ENCODE results near the gene CCN2. TPM values are rescaled to one million over a fixed set of nuclear protein-coding genes. Genes with fewer than 3 reads are reported as not detected.

Gene CCN2
- total RNA-seq, 1 experiment from 2014 or later: 3.1 TPM

DNA sequence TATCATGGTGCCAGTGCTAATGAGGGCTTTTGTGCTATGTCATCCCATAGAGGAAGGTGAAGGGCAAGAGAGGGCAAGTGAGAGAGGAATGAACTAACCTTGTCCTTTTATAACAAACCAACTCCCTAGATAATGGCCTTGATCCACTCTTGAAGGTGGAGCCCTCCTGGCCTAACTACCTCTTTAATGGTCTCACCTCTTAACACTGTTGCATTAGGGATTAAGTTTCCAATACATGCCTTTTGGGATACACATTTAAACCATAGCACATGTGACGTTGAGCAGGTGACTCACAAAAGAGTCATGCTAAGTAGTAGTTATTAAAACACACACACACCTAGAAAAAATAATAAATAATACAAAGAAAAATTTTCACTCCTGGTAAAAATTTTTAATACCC, 36.9 kb downstream of the CCN2 start:
- Histone ChIP-seq H3K4me3 (replicated peaks in 1 of 2; ENCODE audit: low read depth in 1 of 2, low read length in 2 of 2) (no peak overlapping the region), H4K20me1 (ENCODE audit: insufficient read depth) (no peaks in the 10 kb centered on the region), H3K9me3 (ENCODE audit: control insufficient read depth in 1 of 2, insufficient read depth in 1 of 2, low read depth in 1 of 2, low read length in 2 of 2) (no peaks in the 10 kb centered on the region), H3K79me2 (ENCODE audit: insufficient read depth, low read length) (no peaks in the 10 kb centered on the region), H2AFZ (ENCODE audit: low read depth, low read length, poor library complexity, severe bottlenecking) (peak overlapping the region; percentile 100), H3K27me3 (ENCODE audit: insufficient read depth, low read length) (no peaks in the 10 kb centered on the region), H3K27ac (ENCODE audit: low read depth, low read length) (no peak overlapping the region), H3K4me1 (ENCODE audit: control insufficient read depth in 1 of 2, insufficient read depth in 2 of 2, low read length in 2 of 2) (0 out of 4 replicates have a peak, but pooled peaks cover 0 to 7% of the 10 kb centered on the region in 2 experiments), H3K9ac (ENCODE audit: low read length) (no peak overlapping the region), H3K9me2 (ENCODE audit: insufficient read depth) (no peaks in the 10 kb centered on the region), H3K36me3 (ENCODE audit: control insufficient read depth in 1 of 2, insufficient read depth in 2 of 2, low read length in 2 of 2) (no peaks in the 10 kb centered on the region), H3K4me2 (ENCODE audit: low read length) (no peak overlapping the region)
- RAD21 ChIA-PET (ENCODE audit: low non-redundant PET in 1 of 2, low total read pairs in 2 of 2, uncharacterized antibody in 2 of 2, unreplicated experiment in 2 of 2): no interaction called here
- ATAC-seq (no peak), DNase-seq (ENCODE audit: low read depth, low spot score) (no peak)
- no peak for TF ChIP-seq FOSL1 (IDR thresholded peaks at IDR 0.05; ENCODE audit: low read depth)
- TF ChIP-seq CBX3 (IDR thresholded peaks at IDR 0.05; ENCODE audit: low read depth): no peak
- no peak for TF ChIP-seq EGR1 (IDR thresholded peaks at IDR 0.05; ENCODE audit: low read depth)
- no peak for TF ChIP-seq RAD21 (IDR thresholded peaks at IDR 0.05; ENCODE audit: low read depth)
- TF ChIP-seq TCF7L2 (IDR thresholded peaks at IDR 0.05; ENCODE audit: borderline replicate concordance, extremely low read depth, insufficient read depth, insufficient read length): no peak
- TF ChIP-seq EZH2phosphoT487 (IDR thresholded peaks at IDR 0.05; ENCODE audit: borderline replicate concordance): no peak
- TF ChIP-seq, protein P1, sequence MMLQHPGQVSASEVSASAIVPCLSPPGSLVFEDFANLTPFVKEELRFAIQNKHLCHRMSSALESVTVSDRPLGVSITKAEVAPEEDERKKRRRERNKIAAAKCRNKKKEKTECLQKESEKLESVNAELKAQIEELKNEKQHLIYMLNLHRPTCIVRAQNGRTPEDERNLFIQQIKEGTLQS (IDR thresholded peaks at IDR 0.05): no peak
- TF ChIP-seq ZFX (IDR thresholded peaks at IDR 0.05): no peak
- no peak for TF ChIP-seq SP1 (IDR thresholded peaks at IDR 0.05; ENCODE audit: low read depth)
- TF ChIP-seq POLR2AphosphoS5 (IDR thresholded peaks at IDR 0.05; ENCODE audit: low read depth, low read length): no peak
- TF ChIP-seq YY1 (IDR thresholded peaks at IDR 0.05; ENCODE audit: extremely low read depth, insufficient replicate concordance, low read depth, low read length): no peak
- no peak for TF ChIP-seq JUND (IDR thresholded peaks at IDR 0.05)
- no peak for TF ChIP-seq SIN3A (IDR thresholded peaks at IDR 0.05; ENCODE audit: low read depth)
- no peak for TF ChIP-seq ELF1 (IDR thresholded peaks at IDR 0.05; ENCODE audit: borderline replicate concordance, low read depth)
- no peak for TF ChIP-seq ZNF274 (IDR thresholded peaks at IDR 0.05; ENCODE audit: low read depth, low read length)
- TF ChIP-seq CEBPB (IDR thresholded peaks at IDR 0.05; ENCODE audit: low read depth): no peak
- POLR2A ChIA-PET: interaction anchor here (2.1 kb wide), 1 partner anchor 37 kb away, joined by 5 read pairs; the partner anchor contains the start of gene CCN2
- intact Hi-C loops (cut with micrococcal nuclease): no loop called here
- no TSS peak for BruUV-seq (replicated peaks)
- CTCF ChIA-PET: interaction anchor here (0.8 to 2.6 kb wide), 7 partner anchors 10 to 384 kb away, joined by 3 to 28 read pairs (median 9); no protein-coding TSS in a partner anchor
